OCI-M2 (cell line): Measurements from ENCODE around the gene ZBTB22.
A peak's percentile ranks its signal among the peaks of the same experiment; 100 is the strongest.
"Not testable (repeated sequence)": the region's sequence is repeated elsewhere in the genome, so short reads cannot be mapped to it uniquely, and the experiment has no call there.

ENCODE experiments used
- DNase-seq: peaks from one replicate; lab custom pipeline; 2025; ENCODE audit not compliant: unreplicated experiment; lab: John Stamatoyannopoulos, UW

ZBTB22 gene

DNA sequence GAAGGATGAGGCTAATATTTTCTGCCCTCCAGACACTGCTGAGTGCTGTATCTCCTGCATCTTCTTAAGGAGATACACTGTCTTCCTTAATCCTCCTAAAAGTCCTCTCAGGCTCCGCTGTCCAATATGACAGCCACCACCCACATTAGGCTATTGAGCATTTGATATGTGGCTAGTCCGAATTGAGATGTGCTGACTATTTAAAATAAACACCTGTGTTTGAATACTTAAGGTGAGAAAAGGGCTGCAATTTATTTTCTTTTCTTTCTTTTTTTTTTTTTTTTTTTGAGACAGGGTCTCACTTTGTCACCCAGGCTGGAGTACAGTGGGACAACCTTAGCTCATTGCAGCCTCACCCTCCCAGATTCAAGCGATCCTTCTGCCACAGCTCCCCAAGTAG lies 15.7 kb downstream of the ZBTB22 start:
- no peak for DNase-seq

DNA sequence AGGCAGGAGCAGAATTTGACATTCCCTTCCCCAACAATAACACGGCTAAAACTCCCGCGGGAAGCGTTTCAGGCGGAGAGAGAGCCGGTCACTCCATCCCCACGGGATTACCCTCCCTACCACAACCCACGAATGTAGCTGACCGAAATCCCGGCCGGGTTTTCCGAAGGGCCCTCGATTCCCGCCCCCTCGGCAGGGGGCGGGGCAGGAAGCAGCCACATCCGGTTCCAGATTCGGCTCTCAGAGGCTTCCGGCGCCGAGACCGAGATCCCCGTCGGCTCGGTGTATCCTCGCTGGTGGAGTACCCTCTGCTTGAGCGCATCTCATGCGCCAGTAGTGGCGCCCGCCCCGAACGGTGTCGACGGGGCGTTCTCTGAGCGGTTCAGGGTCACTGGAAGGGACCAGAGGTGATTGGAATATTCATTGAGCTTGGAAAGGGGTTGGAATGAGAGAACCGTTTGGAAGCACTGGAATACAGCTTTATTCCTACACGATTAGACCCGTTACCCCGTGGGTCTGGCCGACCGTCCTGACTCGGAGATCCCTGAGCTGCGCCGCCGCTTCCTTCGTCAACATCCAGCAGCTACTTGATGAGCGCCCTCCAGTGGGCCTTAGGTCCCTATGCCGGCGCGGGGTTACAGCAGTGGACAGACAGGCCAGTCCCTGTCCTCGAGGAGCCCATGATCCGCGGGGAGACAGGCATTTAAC lies 18.2 kb downstream of the ZBTB22 start:
- DNase-seq: peak; percentile 88

DNA sequence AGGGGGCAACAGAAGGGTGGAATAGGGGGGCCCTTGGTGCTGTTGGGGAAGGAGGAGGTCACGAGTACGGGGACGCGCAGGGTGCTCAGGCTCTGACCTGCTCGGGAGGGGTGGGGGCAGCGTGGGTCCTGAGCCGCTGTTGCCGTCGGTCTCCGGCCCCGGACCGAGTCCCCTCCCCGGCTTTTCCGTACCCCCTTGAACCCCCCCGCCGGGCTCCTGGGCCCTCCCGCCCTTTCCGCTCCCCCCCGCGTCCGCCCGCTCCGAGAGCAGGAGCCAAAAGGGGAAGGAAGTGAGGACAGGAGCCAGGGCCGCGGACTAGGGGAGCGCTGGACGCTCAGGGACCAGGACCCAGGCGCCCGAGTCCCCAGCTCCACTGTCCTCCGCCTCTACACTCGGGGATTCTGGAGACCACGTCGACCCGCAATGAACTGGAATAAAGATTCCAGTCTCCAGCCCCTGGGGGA lies 18.7 kb downstream of the ZBTB22 start, which contains the start of gene RGL2:
Gene RGL2, minus strand, starts transcription at position 170 of the 464 bp plus-strand sequence. CDS start 332 bp downstream, outside the sequence.
- DNase-seq: no peak

DNA sequence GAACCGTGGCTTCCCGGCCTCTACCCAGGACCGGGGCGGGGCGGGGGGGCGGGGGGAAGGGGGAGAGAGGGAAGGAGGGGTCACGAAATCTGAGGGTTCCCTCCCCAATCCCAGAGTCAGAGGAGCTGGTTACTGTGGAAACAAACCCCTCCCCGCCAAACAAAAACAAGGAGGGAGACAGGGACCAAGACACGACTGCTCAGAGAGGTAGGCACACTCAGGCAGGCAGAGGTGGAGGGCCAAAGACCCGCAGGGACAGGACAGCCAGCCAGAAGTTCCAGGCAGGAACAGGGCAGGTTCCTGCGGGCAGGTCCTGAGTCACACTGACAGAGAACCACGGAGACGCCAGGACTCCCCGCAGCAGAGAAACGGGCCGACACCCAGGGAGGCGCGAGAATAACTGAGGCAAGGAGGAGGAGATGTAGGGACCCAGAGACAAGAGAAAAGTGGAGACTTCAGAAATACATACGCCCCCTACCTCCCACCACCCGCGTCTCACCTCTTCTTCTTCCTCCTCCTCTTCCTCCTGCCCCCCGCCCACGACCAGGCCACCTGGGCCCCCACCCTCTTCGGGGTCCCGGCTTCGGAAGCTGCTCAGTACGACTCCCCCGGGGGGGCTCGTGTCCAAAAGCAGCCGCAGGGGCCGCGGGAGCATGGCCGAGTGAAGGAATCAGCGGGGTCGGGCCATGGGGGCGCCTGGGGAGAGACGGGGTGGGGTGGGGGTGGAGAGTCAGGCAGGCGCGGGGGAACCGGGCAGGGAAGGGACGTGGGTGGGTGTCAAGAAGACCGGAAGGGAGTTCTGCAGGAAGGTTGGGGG lies 19.4 kb downstream of the ZBTB22 start:
- no peak for DNase-seq

DNA sequence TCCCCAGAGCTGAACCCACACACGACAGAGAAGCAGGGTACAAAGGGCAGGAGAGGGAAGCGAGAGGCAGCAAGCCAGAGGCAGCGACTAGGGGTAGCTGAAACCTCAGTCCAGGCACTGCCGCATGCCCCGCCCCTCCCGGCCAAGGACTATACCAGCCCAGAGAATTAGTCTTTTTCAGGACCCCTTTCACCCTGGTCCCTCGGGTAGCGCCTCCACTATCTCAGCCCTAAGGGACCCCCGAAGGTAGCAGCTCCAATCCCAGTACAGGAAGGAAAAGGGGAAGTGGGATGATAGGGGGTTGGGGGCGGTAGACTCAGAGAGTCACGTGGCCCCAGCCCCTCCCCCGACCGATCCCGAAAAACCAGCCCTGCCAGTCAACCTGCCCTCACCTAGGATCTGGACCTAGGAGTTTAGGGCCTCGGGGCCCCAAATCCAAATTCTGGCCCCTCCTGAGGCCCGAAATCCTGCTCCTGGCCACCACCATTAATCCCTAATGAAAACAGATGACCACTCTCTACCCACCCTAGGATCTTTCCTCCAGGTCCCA lies 20.1 kb downstream of the ZBTB22 start:
- DNase-seq: no peak

DNA sequence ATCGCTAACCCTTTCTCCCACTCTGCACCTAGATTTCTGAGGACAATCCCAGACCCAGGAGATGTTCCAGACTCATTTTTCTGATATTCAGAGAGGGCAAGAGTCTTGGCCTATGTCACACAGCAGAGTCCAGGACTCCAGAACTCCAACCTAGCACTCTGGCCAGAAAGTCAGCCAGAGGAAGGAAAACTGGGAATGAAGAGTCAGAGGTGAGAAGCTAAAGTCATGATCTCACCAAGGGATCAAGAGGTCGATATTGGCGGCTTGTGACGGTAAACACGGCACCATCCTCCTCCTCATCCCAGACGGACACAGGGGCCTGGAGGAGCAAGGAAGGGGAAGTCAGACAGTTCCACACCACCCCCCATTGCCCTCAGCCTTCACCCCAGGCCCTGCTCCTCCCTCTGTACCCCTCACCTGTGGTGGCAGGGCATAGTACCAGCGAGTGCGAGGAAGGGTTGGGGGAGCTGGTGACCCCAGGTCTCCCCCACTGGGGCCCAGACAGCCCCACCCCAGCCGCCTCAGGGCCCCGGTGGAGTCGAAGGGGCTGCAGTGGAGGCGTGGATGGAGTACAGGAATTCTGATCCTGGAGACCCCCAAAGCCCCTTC lies 20.6 kb downstream of the ZBTB22 start:
- DNase-seq: no peak

DNA sequence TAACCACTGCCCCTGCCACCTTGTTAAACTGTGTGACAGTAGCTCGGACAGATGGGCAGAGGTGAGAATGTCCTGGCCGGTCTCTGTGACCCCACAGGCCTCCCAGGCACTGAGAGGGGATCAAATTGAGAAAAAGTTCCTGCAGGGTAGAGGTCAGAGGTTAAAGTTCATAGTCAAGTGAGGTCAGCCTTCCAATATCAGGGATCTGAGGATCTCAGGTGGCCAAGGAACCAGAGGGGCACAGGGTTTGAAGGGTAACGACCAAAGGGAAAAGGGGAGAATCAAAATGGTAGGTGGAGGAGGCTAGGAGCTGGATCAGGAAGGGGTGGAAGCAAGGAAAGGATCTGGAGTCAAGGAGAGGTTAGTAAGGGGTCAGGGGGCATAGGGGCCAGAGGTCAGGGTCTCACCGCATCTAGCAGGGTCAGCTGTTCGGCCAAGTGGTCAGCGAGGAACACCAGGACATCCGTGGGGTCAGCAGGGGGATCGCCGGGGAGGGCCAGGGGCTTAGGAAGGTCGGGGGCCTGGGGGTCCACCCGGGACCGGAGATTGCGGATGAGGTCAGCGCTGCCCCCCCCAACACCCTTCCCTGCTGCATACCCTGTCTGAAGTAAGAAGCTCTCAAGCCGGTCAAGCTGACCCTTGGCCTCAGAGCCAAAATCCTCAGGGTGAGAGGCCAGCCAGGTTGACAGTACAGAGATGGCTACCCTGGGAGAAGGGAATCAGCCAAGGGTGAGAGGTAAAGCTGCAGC lies 21.7 kb downstream of the ZBTB22 start:
- no peak for DNase-seq

DNA sequence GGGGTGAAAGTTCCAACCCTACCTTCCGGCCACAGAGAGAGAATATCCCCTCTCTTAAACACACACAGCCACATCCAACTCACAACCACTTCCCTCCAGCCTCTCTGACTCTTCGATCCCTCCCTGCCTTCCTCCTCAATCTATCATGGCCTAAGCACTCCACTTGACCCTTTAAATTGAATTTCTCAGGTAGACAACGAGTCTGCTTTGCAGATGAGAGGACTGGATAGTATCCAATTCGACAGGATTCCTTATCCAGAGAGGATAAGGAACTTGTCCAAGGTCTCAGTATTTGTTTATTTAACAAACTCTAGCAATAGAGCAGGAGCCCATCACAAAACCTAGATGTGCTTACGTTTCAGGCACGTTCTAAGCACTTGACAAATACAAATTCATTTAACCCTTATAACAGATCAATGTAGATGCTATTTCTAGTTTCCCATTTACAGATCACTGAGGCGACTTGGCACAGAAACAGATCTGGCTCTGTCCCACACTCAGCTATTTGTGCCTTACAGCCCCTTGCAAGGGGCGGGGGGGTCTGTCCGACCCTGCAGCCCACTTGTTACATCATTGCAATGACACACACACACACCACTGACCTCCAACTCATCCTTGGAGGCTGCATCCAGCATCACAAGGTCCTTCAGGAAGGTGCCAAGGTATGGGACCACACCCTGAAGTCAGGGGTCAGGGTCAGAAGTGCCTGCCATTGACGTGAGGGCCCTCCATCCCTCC lies 23.3 kb downstream of the ZBTB22 start:
- no peak for DNase-seq

DNA sequence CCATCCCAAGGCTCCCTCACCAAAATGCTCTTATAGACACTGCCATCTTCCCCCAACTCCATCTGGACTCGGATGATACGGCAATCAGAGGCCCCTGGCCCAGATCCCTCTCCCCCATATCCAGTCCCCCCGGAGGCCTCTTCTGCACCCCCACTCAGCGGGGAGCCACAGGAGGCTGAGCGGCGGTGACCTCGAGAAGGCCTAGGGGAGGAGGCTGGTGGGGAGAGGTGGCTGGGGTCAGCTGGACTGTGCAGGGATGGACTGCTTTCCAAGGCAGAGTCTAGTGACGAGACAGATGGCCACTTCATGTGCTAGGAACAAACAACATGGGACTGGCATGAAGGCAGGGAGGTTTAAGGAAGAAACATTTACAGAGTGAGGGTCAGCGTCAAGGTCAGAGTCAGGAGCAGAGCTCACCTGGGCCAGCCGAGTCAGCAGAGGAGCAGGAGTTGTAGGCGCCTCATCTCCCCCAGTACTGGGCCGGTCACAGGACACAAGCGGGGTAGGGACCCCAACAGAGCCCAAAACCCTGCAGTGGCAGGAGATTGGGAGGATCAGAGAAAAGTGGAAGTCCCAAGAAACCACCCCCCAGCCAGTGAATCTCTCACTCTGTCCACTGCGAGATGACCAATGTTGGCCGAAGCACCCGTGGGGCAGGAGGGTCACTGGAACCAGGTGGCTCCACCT lies 24.4 kb downstream of the ZBTB22 start:
- DNase-seq: no peak

DNA sequence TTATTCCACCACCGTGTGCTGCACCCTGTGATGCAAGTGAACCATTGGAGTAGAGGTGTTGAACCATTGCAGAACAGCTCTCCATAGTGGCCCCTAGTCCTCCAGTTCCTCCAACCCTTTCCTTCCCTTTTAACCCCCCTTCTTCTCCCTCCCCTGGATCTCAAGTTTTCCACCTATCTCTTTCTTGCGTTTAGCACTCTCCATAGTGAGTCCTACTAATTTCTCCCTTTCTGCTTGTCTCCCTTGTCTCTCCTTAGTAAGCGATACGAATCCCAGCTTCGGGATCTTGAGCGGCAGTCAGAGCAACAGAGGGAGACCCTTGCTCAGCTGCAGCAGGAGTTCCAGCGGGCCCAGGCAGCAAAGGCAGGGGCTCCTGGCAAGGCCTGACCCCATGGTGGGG lies 27.1 kb downstream of the ZBTB22 start:
- DNase-seq: no peak

DNA sequence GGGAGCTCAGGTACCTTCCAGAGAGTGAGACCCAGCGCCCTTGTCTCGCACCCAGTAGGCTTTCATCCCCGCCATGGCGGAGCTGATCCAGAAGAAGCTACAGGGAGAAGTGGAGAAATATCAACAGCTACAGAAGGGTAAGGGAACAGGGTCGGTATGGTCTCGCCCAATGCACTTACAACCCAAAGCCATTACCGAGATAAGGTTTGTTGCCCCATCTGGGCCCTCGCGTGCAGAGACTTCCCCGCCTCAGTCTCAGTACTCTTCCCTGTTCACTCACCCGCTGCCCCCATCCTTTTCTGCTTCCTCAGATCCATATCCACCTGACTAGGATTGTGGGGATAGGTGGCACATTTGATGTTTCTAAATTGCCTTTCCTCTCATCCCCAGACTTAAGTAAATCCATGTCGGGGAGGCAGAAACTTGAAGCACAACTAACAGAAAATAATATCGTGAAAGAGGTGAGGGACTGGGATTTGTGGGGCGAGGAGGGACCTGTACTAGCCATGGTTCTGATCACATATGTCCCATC lies 27.7 kb downstream of the ZBTB22 start:
- no peak for DNase-seq

DNA sequence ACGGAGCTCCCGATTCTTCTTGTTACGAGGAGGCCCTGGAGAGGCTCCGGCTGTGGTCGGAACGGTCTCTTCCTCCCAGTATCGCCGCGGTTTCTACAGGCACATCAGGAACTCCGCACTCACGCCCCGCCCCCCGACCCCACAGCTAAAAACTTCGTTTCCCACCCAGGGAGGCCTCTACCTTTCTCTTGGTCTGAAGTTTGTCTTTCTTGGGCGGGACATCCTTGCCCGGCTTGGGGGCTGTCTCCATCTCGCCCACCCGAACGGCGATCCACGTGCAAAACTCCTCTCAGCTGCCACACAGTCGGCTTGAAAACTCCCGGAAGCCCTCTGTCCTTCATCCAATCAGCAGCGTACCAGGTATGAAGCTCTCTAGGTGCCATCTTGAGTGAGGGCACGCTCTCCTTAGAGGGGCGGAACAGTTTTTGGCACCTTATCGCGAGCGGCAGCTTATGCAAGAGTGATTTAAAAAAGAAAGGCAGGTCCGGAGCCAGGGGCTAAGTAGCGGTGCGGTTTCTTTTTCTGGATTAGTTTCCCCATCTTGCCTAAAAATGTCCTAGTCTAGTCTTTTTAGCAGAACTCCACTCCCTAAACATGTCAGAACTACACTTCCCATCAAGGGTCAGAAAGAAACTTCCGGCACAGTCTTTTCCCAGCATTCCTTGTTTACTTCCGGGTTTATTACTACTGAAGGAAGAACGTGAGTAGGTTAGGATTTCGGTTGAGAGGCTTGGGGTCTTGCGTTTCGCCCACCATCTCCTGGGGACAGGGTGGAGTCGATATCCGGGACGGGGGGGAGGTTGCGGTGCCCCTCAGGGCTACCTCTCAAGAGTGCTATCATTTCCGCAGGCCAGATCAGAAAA lies 28.4 kb downstream of the ZBTB22 start, which contains the start of the genes PFDN6 and WDR46:
Gene PFDN6, plus strand, starts transcription at position 681 of the 863 bp plus-strand sequence. CDS start 256 bp downstream, outside the sequence.
Gene WDR46, minus strand, starts transcription at position 319 of the 863 bp plus-strand sequence. Its CDS starts 69 bp downstream, at position 250.
- DNase-seq: peak; percentile 92

DNA sequence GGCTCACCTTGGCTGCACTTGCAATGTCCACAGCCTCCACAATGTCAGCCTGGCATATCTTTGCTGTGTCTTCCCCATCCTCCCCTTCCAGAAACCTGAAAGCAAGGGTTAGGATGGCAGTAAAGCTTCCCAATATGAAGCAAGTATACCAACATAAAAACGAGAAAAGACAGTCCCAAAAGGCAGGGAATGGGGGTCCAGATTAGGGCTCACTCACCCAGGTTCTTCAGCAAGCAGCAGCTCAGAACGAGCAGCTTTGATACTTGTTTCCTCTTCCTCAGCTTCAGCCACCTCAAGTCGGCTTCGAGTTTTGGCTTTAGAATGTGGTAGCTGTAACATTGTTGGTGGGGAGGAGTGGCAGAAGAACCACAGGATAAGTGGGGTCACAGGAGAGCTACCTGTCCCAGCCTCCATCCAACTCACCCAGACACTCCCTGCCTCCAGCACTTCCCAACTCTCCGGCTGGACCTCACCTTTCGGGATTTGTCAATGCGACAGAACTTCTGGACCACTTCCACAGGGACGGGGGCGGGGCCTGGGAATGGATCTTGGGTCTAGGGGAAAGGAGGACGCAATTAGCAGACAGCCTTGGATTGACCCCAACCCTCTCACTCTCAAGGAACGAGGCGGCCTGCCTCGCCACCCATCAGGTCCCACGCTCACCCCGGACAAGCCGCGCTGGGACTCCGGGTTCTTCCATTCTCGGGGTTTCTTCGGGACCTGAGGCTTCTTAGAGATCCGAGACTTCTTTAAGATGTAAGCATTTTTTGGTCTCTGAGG lies 29.2 kb downstream of the ZBTB22 start:
- no peak for DNase-seq

DNA sequence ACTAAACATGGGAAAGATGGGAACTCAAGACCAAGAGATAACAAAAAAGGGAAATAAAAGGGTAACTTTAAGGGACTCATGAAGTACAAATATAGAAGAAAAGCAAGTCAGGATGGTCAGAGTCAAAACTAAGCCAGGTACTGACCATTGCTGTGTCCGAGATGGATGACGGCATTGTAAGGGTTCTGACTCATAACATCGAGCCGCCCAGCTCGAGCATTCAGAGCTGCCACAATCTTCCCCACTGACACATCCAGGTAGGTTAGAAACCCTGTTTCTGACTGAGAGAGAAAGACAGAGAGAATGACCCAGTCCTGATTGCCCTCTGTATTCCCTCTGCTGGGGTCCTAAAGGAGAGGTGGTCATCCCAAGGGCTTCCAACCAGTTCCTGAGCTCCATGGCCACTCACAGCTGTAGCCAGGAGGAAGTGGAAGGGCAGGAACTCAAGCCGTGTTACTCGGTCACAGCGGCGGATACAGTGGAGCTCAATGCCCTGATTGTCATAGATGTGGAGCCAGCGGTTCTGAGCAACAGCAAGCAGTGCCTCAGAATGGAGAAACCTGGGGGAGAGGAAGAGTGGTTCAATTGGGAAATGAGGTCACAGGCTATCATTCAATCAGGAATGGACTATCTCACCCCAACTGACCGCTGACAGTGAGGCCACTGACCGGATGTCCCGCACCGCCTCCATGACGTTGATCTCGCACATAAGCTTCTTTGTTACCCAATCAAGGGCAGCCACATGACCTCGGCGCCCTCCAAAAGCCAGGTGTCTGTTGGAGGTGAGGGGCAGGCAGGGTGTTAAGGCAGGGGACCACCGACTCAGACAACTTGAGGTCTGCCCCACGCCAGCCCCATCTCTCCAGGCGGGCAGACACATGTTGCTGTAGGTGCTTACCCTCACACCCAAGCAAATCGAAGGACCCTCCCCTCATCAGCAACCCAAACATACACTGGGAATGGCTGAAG lies 30.3 kb downstream of the ZBTB22 start:
- no peak for DNase-seq

DNA sequence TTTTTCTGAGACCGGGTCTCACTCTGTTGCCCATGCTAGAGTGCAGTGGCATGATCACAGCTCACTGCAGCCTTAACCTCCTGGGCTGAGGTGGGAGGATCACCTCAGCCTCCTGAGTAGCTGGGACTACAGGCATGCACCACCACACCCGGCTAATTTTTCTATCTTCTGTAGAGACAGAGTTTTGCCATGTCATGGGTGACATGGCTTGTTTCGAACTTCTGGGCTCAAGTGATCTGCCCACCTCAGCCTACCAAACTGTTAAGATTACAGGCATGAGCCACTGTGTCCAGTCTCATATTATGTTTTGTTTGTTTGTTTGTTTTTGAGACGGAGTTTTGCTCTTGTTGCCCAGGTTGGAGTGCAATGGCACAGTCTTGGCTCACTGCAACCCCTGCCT lies 32.3 kb downstream of the ZBTB22 start:
- DNase-seq: not testable (repeated sequence)

DNA sequence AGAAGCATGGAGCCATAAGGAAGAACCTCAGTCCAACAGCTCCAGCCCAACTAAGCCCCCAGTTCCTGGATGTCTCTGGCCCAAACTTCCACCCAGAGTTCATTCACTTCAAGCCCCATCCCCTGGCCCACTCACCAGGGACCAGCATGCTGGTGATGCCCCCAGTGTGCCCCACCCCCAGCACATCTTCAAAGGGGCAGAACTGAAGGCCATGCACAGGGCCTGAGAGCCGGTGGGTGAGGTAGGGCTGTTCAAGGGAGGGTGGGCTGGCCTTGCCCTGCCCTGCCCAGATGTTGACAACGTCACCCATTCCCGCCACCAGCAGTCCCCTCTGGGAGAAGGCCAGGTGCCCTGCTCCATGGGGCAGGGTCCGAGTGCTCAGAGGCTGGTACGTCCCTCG lies 37.0 kb downstream of the ZBTB22 start:
- no peak for DNase-seq
